ENCODE measurements around the gene DOCK7.

- TF ChIP-seq EZH2phosphoT487 (IDR thresholded peaks at IDR 0.05; ENCODE audit: borderline replicate concordance, low read depth): no peak
- no peak for TF ChIP-seq REST (IDR thresholded peaks at IDR 0.05; ENCODE audit: low read depth, low read length)
- TF ChIP-seq, protein P1, sequence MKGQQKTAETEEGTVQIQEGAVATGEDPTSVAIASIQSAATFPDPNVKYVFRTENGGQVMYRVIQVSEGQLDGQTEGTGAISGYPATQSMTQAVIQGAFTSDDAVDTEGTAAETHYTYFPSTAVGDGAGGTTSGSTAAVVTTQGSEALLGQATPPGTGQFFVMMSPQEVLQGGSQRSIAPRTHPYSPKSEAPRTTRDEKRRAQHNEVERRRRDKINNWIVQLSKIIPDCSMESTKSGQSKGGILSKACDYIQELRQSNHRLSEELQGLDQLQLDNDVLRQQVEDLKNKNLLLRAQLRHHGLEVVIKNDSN (IDR thresholded peaks at IDR 0.05; ENCODE audit: borderline replicate concordance, low read depth): no peak
These were observed 239.8 kb downstream of the DOCK7 start for GRCh38 chr1:62448221-62448933.

Data from SK-N-SH (cell line).